ENCODE measurements around the gene USF1.

The USF1 gene

GRCh38 chr1:161045736-161046604, at the start of gene USF1:
USF1 (minus strand) TSS chr1:161045977; CDS start chr1:161043275, 2,702 bp downstream.
- peak; percentile 81 to 83 for DNase-seq (ENCODE audit: low read depth in 2 of 2, low spot score in 1 of 2)

GRCh38 chr1:161095230-161095629, 49.5 kb upstream of the USF1 start:
- no peak for DNase-seq (ENCODE audit: low read depth in 2 of 2, low spot score in 1 of 2)

GRCh38 chr1:161094481-161094880, 48.7 kb upstream of the USF1 start:
- DNase-seq (ENCODE audit: low read depth in 2 of 2, low spot score in 1 of 2) = no peak

GRCh38 chr1:161092621-161093028, 46.8 kb upstream of the USF1 start:
- DNase-seq (ENCODE audit: low read depth in 2 of 2, low spot score in 1 of 2) = no peak

GRCh38 chr1:161091796-161092507, 46.2 kb upstream of the USF1 start:
- DNase-seq (ENCODE audit: low read depth in 2 of 2, low spot score in 1 of 2) = no peak

- DNase-seq (ENCODE audit: low read depth in 2 of 2, low spot score in 1 of 2) = no peak
Observed at GRCh38 chr1:161091093-161091492, 45.3 kb upstream of the USF1 start.

- DNase-seq (ENCODE audit: low read depth in 2 of 2, low spot score in 1 of 2) = no peak
Observed at GRCh38 chr1:161090617-161091016, 44.8 kb upstream of the USF1 start.

- no peak for DNase-seq (ENCODE audit: low read depth in 2 of 2, low spot score in 1 of 2)
Observed at GRCh38 chr1:161089938-161090337, 44.2 kb upstream of the USF1 start.

GRCh38 chr1:161089251-161089924, 43.6 kb upstream of the USF1 start, which contains the start of gene NECTIN4:
NECTIN4 (minus strand) TSS chr1:161089558; CDS start chr1:161089296, 262 bp downstream.
- DNase-seq (ENCODE audit: low read depth in 2 of 2, low spot score in 1 of 2) = no peak

- no peak for DNase-seq (ENCODE audit: low read depth in 2 of 2, low spot score in 1 of 2)
Observed at GRCh38 chr1:161088587-161089110, 42.9 kb upstream of the USF1 start.

GRCh38 chr1:161086457-161086856, 40.7 kb upstream of the USF1 start:
- DNase-seq (ENCODE audit: low read depth in 2 of 2, low spot score in 1 of 2) = no peak

- DNase-seq (ENCODE audit: low read depth in 2 of 2, low spot score in 1 of 2) = no peak
Observed at GRCh38 chr1:161085165-161085564, 39.4 kb upstream of the USF1 start.

- DNase-seq (ENCODE audit: low read depth in 2 of 2, low spot score in 1 of 2) = no peak
Observed at GRCh38 chr1:161084597-161084988, 38.8 kb upstream of the USF1 start.

- no peak for DNase-seq (ENCODE audit: low read depth in 2 of 2, low spot score in 1 of 2)
Observed at GRCh38 chr1:161083748-161084596, 38.2 kb upstream of the USF1 start.

- no peak for DNase-seq (ENCODE audit: low read depth in 2 of 2, low spot score in 1 of 2)
Observed at GRCh38 chr1:161082996-161083747, 37.4 kb upstream of the USF1 start.

- DNase-seq (ENCODE audit: low read depth in 2 of 2, low spot score in 1 of 2) = no peak
Observed at GRCh38 chr1:161082483-161082882, 36.7 kb upstream of the USF1 start.

- DNase-seq (ENCODE audit: low read depth in 2 of 2, low spot score in 1 of 2) = no peak
Observed at GRCh38 chr1:161081519-161081918, 35.7 kb upstream of the USF1 start.

GRCh38 chr1:161080441-161081405, 34.9 kb upstream of the USF1 start:
- DNase-seq (ENCODE audit: low read depth in 2 of 2, low spot score in 1 of 2) = no peak

Data from stimulated activated CD8-positive, alpha-beta memory T cell treated with anti-CD3 and anti-CD28 coated beads, Interleukin-4, amount 100 ng/mL, for 1 hour (primary cell).